ENCODE measurements around the gene FAHD1.

GRCh38 chr16:1823821-1824220, 3.2 kb upstream of the FAHD1 start:
- no peak for TF ChIP-seq EZH2 (IDR thresholded peaks at IDR 0.05; ENCODE audit: borderline replicate concordance, low read depth, low read length, severe bottlenecking)
- TF ChIP-seq CTCF (IDR thresholded peaks at IDR 0.05; ENCODE audit: borderline replicate concordance, extremely low read depth, low read length, poor library complexity, severe bottlenecking), result peak; percentile 32

Measured in DND-41 (cell line).